SK-N-MC (cell line): Measurements from ENCODE around the gene AMPD2.

Experiments used
- DNase-seq: peaks from one replicate; pipeline ENCODE4 v3.0.0-alpha.2; 2011; ENCODE audit warnings: low read depth, low spot score
- H3K27ac ChIP-seq: fragments of 200-600 bp; sonication (generic); 2 replicates; pipeline ENCODE4 v1.5.1; 2016; ENCODE audit warnings: mixed run types
- H3K36me3 ChIP-seq: fragments of 200-600 bp; sonication (generic); 2 replicates; pipeline ENCODE4 v1.6.1; 2017; ENCODE audit warnings: antibody characterized with exemption, low read length, mixed read lengths; ENCODE audit not compliant: insufficient read depth
- H3K4me3 ChIP-seq: fragments of 200-600 bp; sonication (generic); 2 replicates; pipeline ENCODE4 v1.5.1; 2016
- H3K9ac ChIP-seq: fragments of 200-600 bp; sonication (generic); 2 replicates; pipeline ENCODE4 v1.8.0; 2017; ENCODE audit warnings: mixed run types, mixed read lengths; ENCODE audit not compliant: insufficient read length
- H3K9me3 ChIP-seq: fragments of 200-600 bp; sonication (generic); 2 replicates; pipeline ENCODE4 v1.6.1; 2017; ENCODE audit warnings: low read depth, mild to moderate bottlenecking, antibody characterized with exemption, low read length, moderate library complexity, mixed read lengths
- EZH2 ChIP-seq: fragments of 200-600 bp; sonication (generic); IDR thresholded peaks from one replicate; pipeline ENCODE4 v1.6.1; 2017; ENCODE audit warnings: antibody characterized with exemption
- FOXP2 ChIP-seq: optimal IDR thresholded peaks from 2 replicates; pipeline ENCODE3; 2011; ENCODE audit warnings: mild to moderate bottlenecking, moderate library complexity; ENCODE audit not compliant: insufficient read depth; ENCODE audit errors: extremely low read length, control extremely low read depth
- POLR2AphosphoS5 ChIP-seq: IDR thresholded peaks from 2 replicates; pipeline ENCODE4 v1.6.1; 2012; ENCODE audit warnings: mild to moderate bottlenecking, low read depth, low read length, borderline replicate concordance

The AMPD2 gene

DNA sequence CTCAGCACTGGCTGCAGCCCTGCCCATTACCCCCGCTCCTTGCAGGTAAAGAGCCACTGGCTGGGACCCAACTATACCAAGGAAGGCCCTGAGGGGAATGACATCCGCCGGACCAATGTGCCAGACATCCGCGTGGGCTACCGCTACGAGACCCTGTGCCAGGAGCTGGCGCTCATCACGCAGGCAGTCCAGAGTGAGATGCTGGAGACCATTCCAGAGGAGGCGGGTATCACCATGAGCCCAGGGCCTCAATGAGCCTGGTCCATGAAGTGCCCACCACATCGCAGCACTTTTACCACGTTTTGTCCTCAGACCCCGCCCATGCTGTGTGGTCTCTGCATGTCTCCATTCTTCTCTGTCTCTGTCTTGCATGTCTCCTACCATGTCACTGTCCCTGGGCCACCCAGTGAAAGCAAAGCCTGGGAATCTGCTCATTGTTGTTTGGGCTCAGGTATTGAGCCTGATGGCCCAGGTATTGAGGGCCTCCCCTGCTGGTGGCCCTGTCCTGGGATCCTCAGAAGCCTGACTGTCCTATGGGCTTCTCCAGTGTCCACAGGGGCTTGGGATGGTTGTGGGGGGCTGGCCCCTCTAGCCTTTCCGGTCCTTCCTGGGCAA lies 11.4 kb downstream of the AMPD2 start:
- Histone ChIP-seq H3K9ac (no peak overlapping the region), H3K4me3 (no peak overlapping the region), H3K36me3 (peaks cover 44% of the 10 kb centered on the region; the same call in 1 of the 2 replicates), H3K9me3 (no peaks in the 10 kb centered on the region), H3K27ac (no peak overlapping the region)
- no peak for TF ChIP-seq FOXP2
- TF ChIP-seq EZH2: no peak
- no peak for TF ChIP-seq POLR2AphosphoS5
- no peak for DNase-seq

DNA sequence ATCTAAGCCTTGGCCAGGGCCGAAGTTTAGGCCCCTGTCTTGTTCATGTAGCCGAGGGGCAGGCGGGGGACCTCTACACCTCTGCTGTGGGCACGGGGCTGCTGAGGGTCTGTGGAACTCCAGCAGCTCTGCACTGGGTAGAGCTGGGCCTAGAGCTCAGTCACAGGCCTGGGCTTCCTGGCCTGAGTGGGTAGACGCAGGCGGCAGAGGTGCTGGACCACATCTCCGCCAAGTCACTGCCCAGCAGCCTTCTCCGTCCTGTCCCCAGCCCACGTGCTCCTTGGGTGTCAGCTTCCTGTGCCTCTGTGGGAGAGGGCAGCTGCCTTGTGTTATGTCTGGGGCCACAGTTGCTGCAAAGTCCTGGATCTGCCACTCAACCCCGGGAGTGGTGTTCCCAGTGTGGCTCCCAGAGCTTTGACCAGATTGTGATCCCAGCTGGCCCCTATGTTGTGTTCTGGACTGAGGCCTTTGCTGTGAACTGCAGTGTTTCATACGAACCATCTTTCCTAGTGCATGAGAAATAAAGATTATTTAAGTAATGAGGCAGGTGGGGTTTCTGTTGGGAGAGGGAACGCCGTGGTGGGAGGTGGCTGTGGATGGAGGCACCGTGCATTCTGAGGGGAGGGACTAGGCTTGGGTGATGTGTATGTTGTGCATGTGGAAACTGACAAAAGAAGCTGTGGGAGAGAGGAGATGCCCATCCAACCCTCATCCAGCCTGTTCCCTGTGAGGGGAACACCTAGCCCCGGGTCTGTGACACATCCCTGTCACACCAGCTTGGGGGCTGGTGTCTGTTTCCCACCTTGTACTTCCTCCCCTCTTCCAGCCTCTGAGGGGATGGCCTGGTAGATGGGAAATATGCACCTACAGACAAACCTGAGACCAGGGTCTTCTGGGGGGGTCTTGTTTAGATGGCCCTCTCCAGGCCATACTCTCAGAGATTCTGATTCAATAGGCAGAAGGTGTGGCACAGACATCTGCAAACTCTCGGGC lies 12.2 kb downstream of the AMPD2 start:
- Histone ChIP-seq H3K4me3 (no peak overlapping the region), H3K9ac (no peak overlapping the region), H3K36me3 (peaks cover 41% of the 10 kb centered on the region; the same call in 1 of the 2 replicates), H3K9me3 (no peaks in the 10 kb centered on the region), H3K27ac (no peak overlapping the region)
- no peak for DNase-seq
- TF ChIP-seq FOXP2 (no peak), EZH2 (no peak), POLR2AphosphoS5 (no peak)

GRCh38 chr1:109632671-109633346 lies 13.2 kb downstream of the AMPD2 start:
- Histone ChIP-seq H3K36me3 (peaks cover 36% of the 10 kb centered on the region; the same call in 1 of the 2 replicates), H3K9ac (no peak overlapping the region), H3K27ac (0 out of 2 replicates have a peak overlapping the region, but pooled peaks have one; percentile 12), H3K9me3 (no peaks in the 10 kb centered on the region), H3K4me3 (no peak overlapping the region)
- no peak for DNase-seq
- no peak for TF ChIP-seq FOXP2

DNA sequence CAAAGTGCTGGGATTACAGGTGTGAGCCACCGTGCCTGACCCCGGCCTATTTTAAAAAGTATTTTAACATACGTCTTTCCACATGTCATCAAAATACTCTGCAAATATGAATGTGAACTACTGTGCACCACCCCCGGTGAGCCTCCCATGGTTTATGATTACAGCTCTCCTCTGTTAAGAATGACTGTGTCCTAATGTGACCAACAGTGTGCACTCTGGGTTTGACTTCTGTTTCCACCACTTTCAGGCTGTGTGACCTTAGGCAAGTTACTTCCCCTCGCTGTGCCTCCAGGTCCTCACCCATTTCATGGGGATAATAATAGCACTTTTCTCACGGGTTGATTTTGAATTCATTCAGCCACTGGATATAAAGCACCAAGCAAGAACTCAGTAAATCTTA lies 14.7 kb downstream of the AMPD2 start:
- TF ChIP-seq EZH2 (no peak), POLR2AphosphoS5 (no peak), FOXP2 (no peak)
- no peak for DNase-seq
- Histone ChIP-seq H3K27ac (no peak overlapping the region), H3K36me3 (peaks cover 22% of the 10 kb centered on the region; the same call in 1 of the 2 replicates), H3K9me3 (no peaks in the 10 kb centered on the region), H3K9ac (no peak overlapping the region), H3K4me3 (no peak overlapping the region)

GRCh38 chr1:109634771-109635750 lies 15.4 kb downstream of the AMPD2 start:
- H3K36me3 ChIP-seq: peaks cover 15% of the 10 kb centered on the region; the same call in 1 of the 2 replicates
- H3K9me3 ChIP-seq: no peaks in the 10 kb centered on the region
- TF ChIP-seq FOXP2: no peak
- TF ChIP-seq POLR2AphosphoS5: no peak
- TF ChIP-seq EZH2: no peak
- peak overlapping the region; percentile 31; the same call in 1 of the 2 replicates for H3K27ac ChIP-seq
- DNase-seq: no peak
- H3K4me3 ChIP-seq: no peak overlapping the region
- H3K9ac ChIP-seq: no peak overlapping the region

GRCh38 chr1:109635862-109636200 lies 16.2 kb downstream of the AMPD2 start:
- H3K36me3 ChIP-seq: peaks cover 10% of the 10 kb centered on the region; the same call in 1 of the 2 replicates
- peak overlapping the region; percentile 31; the same call in 1 of the 2 replicates for H3K27ac ChIP-seq
- DNase-seq: no peak
- no peak overlapping the region for H3K4me3 ChIP-seq
- no peak overlapping the region for H3K9ac ChIP-seq
- no peak for TF ChIP-seq POLR2AphosphoS5
- TF ChIP-seq EZH2: no peak
- no peak for TF ChIP-seq FOXP2
- H3K9me3 ChIP-seq: no peaks in the 10 kb centered on the region

- Histone ChIP-seq H3K36me3 (peaks cover 5% of the 10 kb centered on the region; the same call in 1 of the 2 replicates), H3K27ac (peak overlapping the region; percentile 31; the same call in 1 of the 2 replicates), H3K9me3 (no peaks in the 10 kb centered on the region), H3K4me3 (no peak overlapping the region), H3K9ac (no peak overlapping the region)
- DNase-seq: no peak
- TF ChIP-seq FOXP2 (no peak), EZH2 (no peak), POLR2AphosphoS5 (no peak)
These were observed 16.7 kb downstream of the AMPD2 start for GRCh38 chr1:109636201-109636952.
